Panc1 (cell line): ENCODE measurements around the gene KIF17. TPM values are rescaled to one million over a fixed set of nuclear protein-coding genes. Genes with fewer than 3 reads are reported as not detected.

ENCODE experiments used
- ATAC-seq: fragments of 200-7000 bp; cut with Tn5 transposase; 2 replicates; pipeline ENCODE4 v1.9.1; 2020; ENCODE audit warnings: mild to moderate bottlenecking, moderate library complexity
- BruUV-seq: library from RNA; stranded (reverse); fragments of 400-500 nt; replicated peaks from 2 replicates; lab custom pipeline; 2021; lab: Mats Ljungman, UMichigan
- CTCF ChIA-PET: fragments of 300-600 bp; sonication (Branson Sonifier 250); formaldehyde crosslinking; loops from one replicate; lab custom pipeline; 2022; ENCODE audit warnings: antibody characterized with exemption; lab: Charles Lee
- POLR2A ChIA-PET: fragments of 300-600 bp; sonication (Branson Sonifier 250); formaldehyde crosslinking; loops from one replicate; lab custom pipeline; 2022; ENCODE audit warnings: antibody characterized with exemption; lab: Charles Lee
- DNase-seq: peaks from one replicate; pipeline ENCODE4 v3.0.0-alpha.2; 2010; ENCODE audit warnings: low read depth, low spot score
- H3K27ac ChIP-seq: 2 replicates; pipeline ENCODE4 v1.5.1; 2011; ENCODE audit warnings: mild to moderate bottlenecking, low read length, inconsistent platforms
- H3K27me3 ChIP-seq: fragments of 200-500 bp; sonication (Bioruptor generic); 2 replicates; pipeline ENCODE4 v1.6.0; 2014; ENCODE audit warnings: low read length, inconsistent platforms; ENCODE audit not compliant: control insufficient read depth, insufficient read depth
- H3K36me3 ChIP-seq: fragments of 200-500 bp; sonication (Bioruptor generic); 2 replicates; pipeline ENCODE4 v1.5.1; 2014; ENCODE audit warnings: inconsistent platforms, mild to moderate bottlenecking, low read length, moderate library complexity; ENCODE audit not compliant: control insufficient read depth, insufficient read depth
- H3K4me1 ChIP-seq: 2 replicates; pipeline ENCODE4 v1.5.1; 2011; ENCODE audit warnings: inconsistent platforms, mild to moderate bottlenecking, low read length, moderate library complexity; ENCODE audit not compliant: control insufficient read depth, insufficient read depth
- H3K4me3 ChIP-seq, 2 experiments: 2 replicates each; pipeline ENCODE4 v1.5.1; 2011 to 2012; ENCODE audit warnings: low read depth in 2 of 2, low read length in 2 of 2, mild to moderate bottlenecking in 2 of 2, inconsistent platforms in 1 of 2, moderate library complexity in 1 of 2
- H3K9me3 ChIP-seq: fragments of 200-500 bp; sonication (Bioruptor generic); 2 replicates; pipeline ENCODE4 v1.5.1; 2014; ENCODE audit warnings: low read depth, mild to moderate bottlenecking, inconsistent platforms, low read length, moderate library complexity; ENCODE audit not compliant: control insufficient read depth, insufficient read depth
- CTCF ChIP-seq: fragments of 450-650 bp; IDR thresholded peaks from 2 replicates; pipeline ENCODE4 v1.5.1; 2017; ENCODE audit warnings: mild to moderate bottlenecking
- POLR2AphosphoS5 ChIP-seq: IDR thresholded peaks from 2 replicates; pipeline ENCODE4 v1.6.1; 2012; ENCODE audit warnings: mild to moderate bottlenecking, low read depth, low read length, moderate library complexity
- REST ChIP-seq, 2 experiments: IDR thresholded peaks; 2 replicates each; pipeline ENCODE4 v1.6.1; 2011 to 2012; ENCODE audit warnings: low read depth in 2 of 2, control low read depth in 1 of 2, low read length in 1 of 2, mild to moderate bottlenecking in 1 of 2, moderate library complexity in 1 of 2; ENCODE audit not compliant: insufficient read depth in 1 of 2
- SIN3A ChIP-seq: IDR thresholded peaks from 2 replicates; pipeline ENCODE4 v1.6.1; 2012; ENCODE audit warnings: low read depth, mild to moderate bottlenecking, low read length, moderate library complexity, borderline replicate concordance; ENCODE audit not compliant: insufficient read depth
- TCF7L2 ChIP-seq: IDR thresholded peaks from 2 replicates; pipeline ENCODE4 v1.6.1; 2011; ENCODE audit warnings: mild to moderate bottlenecking, low read depth, low read length, inconsistent platforms
- in situ Hi-C: cut with HindIII; loops from 2 replicates; pipeline ENCODE4 v1.10.0; 2016; ENCODE audit warnings: low sequenced_read_pairs, low pct_unique_long_range_greater_than_20kb
- intact Hi-C: fragments of 100-400 bp; cut with micrococcal nuclease; formaldehyde crosslinking; loops from one replicate; pipeline ENCODE4 v1.10.0; 2022; ENCODE audit not compliant: unreplicated experiment
- total RNA-seq: library from RNA; stranded (reverse); gene quantifications from one replicate; pipeline ENCODE4 v1.2.1, GENCODE V29; 2021; ENCODE audit not compliant: unreplicated experiment

Gene KIF17
- total RNA-seq, 1 experiment from 2014 or later, result 3.9 TPM

- ATAC-seq, result no peak
- no TSS peak for BruUV-seq
- Histone ChIP-seq H3K9me3 (no peaks in the 10 kb centered on the region), H3K4me1 (peaks cover 6% of the 10 kb centered on the region; the same call in 1 of the 2 replicates), H3K4me3 (no peak overlapping the region), H3K36me3 (no peaks in the 10 kb centered on the region), H3K27me3 (no peaks in the 10 kb centered on the region), H3K27ac (no peak overlapping the region)
- in situ Hi-C loops (no loop called here), intact Hi-C loops (no loop called here)
- DNase-seq, result no peak
- no peak for TF ChIP-seq TCF7L2
- TF ChIP-seq POLR2AphosphoS5, result no peak
- no peak for TF ChIP-seq SIN3A
- no peak for TF ChIP-seq CTCF
- TF ChIP-seq REST (IDR thresholded peaks at IDR 0.05; ENCODE audit: insufficient read depth in 1 of 2, low read depth in 2 of 2, low read length in 1 of 2), result no peak
- CTCF ChIA-PET, result interaction anchor here (0.7 kb wide), 1 partner anchor 17 kb away, joined by 7 read pairs; no protein-coding TSS in a partner anchor
- POLR2A ChIA-PET, result no interaction called here
Observed at GRCh38 chr1:20716232-20716631, 1.6 kb downstream of the KIF17 start.

- TF ChIP-seq POLR2AphosphoS5 (no peak), REST (IDR thresholded peaks at IDR 0.05; ENCODE audit: insufficient read depth in 1 of 2, low read depth in 2 of 2, low read length in 1 of 2) (no peak), CTCF (no peak), SIN3A (no peak), TCF7L2 (no peak)
Observed at GRCh38 chr1:20715406-20715805, 2.4 kb downstream of the KIF17 start.

More at GRCh38 chr1:20715406-20715805, 2.4 kb downstream of the KIF17 start:
- CTCF ChIA-PET, result interaction anchor here (0.6 to 0.7 kb wide), 2 partner anchors 16 to 480 kb away, joined by 3 to 7 read pairs; no protein-coding TSS in a partner anchor
- no peak overlapping the region for H3K27ac ChIP-seq
- intact Hi-C loops (no loop called here), in situ Hi-C loops (no loop called here)
- H3K27me3 ChIP-seq, result no peaks in the 10 kb centered on the region
- H3K4me1 ChIP-seq, result peaks cover 11% of the 10 kb centered on the region
- no peaks in the 10 kb centered on the region for H3K9me3 ChIP-seq
- POLR2A ChIA-PET, result no interaction called here
- BruUV-seq, result no TSS peak
- H3K36me3 ChIP-seq, result no peaks in the 10 kb centered on the region
- DNase-seq (no peak), ATAC-seq (no peak)
- no peak overlapping the region for H3K4me3 ChIP-seq
